HepG2 (cell line): ENCODE results near the gene KCNQ5.

Experiments used
- SMAD9 ChIP-seq: sonication (generic); formaldehyde crosslinking; IDR thresholded peaks from 2 replicates; pipeline ENCODE4 v1.5.1; 2020; ENCODE audit warnings: mild to moderate bottlenecking, missing genetic modification reagents
- SMC3 ChIP-seq: IDR thresholded peaks from 2 replicates; pipeline ENCODE4 v1.6.1; 2011; ENCODE audit warnings: low read length, improper control_type of control experiment
- YEATS2 ChIP-seq: sonication (generic); formaldehyde crosslinking; IDR thresholded peaks from 2 replicates; pipeline ENCODE4 v1.4.0; 2020; ENCODE audit warnings: missing genetic modification reagents, borderline replicate concordance
- TF ChIP-seq, protein P1 (sequence below): sonication (generic); formaldehyde crosslinking; IDR thresholded peaks from 2 replicates; pipeline ENCODE4 v1.5.0; 2020; ENCODE audit warnings: mild to moderate bottlenecking, missing genetic modification reagents, moderate library complexity

- TF ChIP-seq SMC3 (no peak), SMAD9 (CRISPR knock-in tag) (no peak), YEATS2 (CRISPR knock-in tag) (no peak)
- TF ChIP-seq, protein P1, sequence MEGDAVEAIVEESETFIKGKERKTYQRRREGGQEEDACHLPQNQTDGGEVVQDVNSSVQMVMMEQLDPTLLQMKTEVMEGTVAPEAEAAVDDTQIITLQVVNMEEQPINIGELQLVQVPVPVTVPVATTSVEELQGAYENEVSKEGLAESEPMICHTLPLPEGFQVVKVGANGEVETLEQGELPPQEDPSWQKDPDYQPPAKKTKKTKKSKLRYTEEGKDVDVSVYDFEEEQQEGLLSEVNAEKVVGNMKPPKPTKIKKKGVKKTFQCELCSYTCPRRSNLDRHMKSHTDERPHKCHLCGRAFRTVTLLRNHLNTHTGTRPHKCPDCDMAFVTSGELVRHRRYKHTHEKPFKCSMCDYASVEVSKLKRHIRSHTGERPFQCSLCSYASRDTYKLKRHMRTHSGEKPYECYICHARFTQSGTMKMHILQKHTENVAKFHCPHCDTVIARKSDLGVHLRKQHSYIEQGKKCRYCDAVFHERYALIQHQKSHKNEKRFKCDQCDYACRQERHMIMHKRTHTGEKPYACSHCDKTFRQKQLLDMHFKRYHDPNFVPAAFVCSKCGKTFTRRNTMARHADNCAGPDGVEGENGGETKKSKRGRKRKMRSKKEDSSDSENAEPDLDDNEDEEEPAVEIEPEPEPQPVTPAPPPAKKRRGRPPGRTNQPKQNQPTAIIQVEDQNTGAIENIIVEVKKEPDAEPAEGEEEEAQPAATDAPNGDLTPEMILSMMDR (CRISPR knock-in tag) = no peak
These were observed 18.2 kb downstream of the KCNQ5 start for GRCh38 chr6:72639920-72640614.
